IPS-NIHi7 (cell line): ENCODE data around the gene VPS54.

ENCODE experiments used
- DNase-seq: peaks from one replicate; pipeline ENCODE4 v3.0.0; 2012; ENCODE audit warnings: mixed read lengths; ENCODE audit errors: extremely low spot score

The VPS54 gene, protein sequence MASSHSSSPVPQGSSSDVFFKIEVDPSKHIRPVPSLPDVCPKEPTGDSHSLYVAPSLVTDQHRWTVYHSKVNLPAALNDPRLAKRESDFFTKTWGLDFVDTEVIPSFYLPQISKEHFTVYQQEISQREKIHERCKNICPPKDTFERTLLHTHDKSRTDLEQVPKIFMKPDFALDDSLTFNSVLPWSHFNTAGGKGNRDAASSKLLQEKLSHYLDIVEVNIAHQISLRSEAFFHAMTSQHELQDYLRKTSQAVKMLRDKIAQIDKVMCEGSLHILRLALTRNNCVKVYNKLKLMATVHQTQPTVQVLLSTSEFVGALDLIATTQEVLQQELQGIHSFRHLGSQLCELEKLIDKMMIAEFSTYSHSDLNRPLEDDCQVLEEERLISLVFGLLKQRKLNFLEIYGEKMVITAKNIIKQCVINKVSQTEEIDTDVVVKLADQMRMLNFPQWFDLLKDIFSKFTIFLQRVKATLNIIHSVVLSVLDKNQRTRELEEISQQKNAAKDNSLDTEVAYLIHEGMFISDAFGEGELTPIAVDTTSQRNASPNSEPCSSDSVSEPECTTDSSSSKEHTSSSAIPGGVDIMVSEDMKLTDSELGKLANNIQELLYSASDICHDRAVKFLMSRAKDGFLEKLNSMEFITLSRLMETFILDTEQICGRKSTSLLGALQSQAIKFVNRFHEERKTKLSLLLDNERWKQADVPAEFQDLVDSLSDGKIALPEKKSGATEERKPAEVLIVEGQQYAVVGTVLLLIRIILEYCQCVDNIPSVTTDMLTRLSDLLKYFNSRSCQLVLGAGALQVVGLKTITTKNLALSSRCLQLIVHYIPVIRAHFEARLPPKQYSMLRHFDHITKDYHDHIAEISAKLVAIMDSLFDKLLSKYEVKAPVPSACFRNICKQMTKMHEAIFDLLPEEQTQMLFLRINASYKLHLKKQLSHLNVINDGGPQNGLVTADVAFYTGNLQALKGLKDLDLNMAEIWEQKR

DNA sequence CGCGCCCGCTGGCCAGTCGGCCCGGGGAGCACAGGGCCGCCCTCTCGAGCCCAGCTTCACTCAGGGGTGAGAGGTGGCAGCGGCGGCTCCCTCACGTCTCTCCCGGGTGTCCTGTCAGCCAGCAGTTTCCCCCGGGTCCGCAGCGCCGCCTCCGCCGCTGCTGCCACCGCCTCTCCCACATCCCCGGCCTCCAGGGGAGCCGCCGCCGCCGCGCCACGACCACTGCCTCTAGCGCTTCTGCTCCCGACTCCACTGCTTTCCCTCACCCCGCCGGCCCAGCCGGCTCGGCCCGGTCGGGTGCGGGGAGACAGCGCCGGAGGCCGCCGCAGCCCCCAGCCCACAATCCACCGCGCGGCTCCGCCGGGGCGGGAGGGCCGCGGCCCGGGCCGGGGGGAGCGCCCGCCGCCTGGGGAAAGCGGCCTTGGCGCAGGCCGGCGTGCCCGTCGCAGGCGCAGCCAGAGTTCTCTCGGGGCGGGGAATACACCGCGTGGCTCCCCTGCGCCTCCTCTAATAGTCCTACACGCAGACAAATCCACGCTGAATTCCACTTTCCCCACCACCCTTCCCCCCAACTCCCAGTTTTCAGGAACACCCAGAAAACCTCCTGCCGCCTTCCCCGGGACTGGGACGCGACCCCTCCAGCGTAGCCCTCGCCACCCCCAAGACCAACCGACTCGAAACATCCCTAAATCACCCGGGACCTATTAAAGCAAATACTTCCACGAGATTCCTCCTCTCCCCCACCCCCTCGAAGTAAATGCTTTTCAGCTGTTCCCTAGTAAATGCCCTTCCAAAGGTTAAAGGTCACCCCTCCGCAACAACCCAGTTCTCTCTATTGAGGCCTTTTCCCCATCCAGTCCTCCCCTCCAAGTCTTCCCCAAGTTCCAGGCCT is at the start of gene VPS54:
Gene VPS54, minus strand, starts transcription at position 346 of the 892 bp plus-strand sequence. CDS start 35,429 bp downstream, outside the sequence.
- peak; percentile 81 for DNase-seq

DNA sequence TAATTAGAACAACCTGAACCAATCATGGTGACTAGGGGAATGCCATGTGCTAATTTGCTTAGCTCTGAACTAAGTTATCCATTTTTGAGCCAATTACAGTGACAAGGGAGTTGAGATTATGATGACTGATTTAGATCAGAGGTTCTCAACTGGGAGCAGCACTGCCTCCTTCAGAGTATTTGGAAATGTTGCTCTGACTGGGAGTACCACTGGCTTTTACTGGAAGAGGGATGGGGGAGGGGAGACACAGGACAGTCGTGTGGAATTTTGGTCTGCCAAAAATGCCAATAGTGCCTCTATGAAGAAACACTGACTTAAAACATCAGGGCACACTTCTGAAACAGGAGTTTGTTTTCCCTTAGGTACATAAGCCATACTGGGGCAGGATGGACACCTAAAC is 48.1 kb upstream of the VPS54 start:
- DNase-seq, result no peak

DNA sequence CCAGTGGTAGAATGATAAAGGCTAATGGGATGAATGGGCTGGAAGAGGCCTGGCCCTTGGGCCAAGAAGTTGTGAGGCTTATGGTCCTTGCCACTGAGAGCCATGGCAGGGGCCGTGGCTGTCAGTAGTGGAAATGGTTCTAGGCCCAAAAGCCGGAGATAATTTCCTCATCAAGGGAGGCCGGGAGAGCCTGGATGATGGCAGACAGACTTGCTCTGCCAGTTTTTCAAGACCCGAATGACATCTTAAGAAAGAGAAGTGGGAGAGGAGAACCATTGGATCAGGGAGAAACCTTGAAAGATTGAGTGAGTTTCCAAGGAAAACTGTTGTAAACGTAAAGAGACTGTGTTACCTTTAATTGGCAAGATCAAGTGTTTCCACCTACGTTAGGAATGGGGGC is 46.3 kb upstream of the VPS54 start:
- no peak for DNase-seq

DNA sequence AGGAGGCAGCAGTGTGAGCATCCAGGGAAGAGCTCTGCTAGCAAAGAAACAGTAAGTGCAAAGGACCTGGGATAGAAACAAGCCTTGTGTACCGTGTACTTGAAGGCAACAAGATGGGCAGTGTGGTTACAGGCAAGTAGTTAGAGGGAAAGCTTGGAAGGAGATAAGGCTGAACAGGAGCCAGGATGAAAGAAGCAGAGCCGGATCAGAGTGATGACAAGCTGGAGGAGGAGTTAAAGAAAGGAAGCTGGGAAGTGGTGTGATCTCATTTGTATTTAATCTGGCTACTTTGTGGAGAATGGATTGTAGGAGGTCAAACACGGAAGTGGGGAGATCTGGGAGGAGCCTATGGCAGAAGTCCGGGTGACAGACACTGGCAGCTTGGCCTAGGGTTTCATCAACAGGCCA is 44.7 kb upstream of the VPS54 start:
- peak; percentile 22 for DNase-seq

DNA sequence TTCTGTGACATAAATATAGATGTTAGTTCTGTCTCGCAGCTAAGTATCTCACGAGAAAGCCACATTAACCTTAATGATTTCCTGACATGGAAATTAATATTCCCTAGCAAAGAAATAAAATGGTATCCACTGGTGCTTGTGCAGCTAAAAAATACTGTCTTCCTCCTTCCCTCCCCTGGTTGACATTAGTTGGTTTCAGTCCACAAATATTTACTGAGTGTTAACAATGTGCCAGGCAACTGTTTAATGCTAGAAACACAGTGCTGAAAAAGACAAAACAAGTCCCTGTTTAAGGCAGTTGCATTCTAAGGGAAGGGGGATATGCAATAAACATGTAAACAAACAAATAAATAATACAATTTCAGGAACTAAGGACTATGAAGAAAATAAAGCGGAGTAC is 44.2 kb upstream of the VPS54 start:
- DNase-seq, result no peak

DNA sequence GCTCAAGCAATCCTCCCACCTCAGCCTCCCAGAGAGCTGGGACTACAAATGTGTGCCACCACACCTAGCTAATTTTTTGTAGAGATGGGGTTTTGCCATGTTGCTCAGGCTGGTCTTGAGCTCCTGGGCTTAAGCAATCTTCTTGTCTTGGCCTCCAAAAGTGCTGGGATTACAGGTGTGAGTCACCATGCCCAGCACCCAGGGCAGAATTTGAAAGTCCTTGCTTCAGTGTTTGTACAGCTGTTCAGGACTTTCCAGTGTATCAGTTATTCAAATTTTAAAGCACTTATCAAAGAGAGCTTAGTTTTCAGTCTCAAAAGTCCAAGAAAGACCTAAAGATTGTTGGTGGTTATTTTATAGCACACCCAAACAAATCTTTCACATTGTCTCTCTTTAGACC is 43.6 kb upstream of the VPS54 start:
- no peak for DNase-seq

DNA sequence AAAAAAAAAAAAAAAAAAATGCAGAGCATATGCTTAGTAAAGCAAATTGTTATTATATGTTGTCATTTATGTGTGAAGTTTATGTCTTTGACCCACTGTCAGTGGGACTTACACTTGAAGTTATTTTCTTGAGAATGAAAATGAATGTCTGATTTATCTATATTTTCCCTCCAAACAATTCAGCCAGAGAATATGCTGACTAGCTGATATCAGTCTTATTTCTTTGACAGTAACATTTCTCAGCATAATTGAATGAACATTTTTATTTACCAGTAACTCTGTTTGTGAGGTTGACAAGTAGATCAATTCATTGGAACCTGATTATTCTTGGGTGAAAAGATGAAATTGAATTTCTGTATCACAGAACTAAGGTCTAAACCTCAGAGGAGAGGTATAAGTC is 40.0 kb upstream of the VPS54 start:
- DNase-seq, result no peak

DNA sequence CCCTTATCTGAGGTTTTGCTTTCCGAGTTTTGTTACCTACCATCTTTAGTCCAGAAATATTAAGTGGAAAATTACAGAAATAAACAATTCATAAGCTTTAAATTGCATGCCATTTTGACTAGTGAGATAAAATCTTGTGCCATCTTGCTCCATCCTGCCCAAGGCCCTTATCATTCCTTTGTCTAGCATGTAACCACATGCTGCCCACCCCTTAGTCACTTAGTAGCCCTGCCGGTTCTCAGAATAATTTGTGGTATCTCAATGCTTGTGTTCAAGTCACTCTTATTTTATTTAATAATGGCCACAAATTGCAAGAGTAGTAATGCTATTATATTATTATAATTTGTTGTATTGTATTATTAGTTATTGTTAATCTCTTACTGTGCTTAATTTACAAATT is 36.8 kb upstream of the VPS54 start:
- DNase-seq, result no peak

DNA sequence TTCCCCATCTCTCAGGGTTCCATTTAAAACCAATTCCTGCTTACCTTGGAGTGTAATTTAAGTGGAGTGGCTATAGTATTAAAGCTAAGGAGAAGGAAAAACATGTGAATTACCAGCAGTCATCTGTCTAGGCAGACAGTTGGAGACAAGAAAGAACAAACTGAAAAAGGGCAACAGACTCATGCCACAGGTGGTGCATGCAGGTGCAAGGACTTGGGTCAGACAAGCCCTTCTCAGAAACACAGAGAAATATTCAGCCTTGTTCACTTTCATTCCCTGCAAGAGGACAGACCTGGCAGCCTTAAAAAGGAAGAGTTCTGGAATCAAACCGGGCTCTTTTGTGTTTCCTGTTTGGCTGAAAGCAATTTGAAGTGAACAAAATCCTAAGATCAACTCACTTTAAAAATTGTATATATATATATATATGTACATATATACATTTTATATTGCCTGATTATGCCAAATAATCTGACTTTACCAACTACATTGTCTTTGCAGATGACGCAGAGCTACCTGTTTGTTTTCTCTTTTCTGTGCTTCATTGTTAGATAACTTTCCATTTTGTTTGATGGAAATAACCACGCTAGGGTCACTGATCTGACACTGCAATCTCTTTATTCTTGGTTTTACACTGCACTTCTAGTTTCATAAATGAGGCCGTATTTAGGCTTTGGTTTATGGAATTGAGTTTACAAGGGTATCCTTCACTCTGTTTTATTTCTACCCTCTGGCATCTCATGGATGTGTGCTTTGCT is 35.1 kb upstream of the VPS54 start:
- DNase-seq, result no peak

DNA sequence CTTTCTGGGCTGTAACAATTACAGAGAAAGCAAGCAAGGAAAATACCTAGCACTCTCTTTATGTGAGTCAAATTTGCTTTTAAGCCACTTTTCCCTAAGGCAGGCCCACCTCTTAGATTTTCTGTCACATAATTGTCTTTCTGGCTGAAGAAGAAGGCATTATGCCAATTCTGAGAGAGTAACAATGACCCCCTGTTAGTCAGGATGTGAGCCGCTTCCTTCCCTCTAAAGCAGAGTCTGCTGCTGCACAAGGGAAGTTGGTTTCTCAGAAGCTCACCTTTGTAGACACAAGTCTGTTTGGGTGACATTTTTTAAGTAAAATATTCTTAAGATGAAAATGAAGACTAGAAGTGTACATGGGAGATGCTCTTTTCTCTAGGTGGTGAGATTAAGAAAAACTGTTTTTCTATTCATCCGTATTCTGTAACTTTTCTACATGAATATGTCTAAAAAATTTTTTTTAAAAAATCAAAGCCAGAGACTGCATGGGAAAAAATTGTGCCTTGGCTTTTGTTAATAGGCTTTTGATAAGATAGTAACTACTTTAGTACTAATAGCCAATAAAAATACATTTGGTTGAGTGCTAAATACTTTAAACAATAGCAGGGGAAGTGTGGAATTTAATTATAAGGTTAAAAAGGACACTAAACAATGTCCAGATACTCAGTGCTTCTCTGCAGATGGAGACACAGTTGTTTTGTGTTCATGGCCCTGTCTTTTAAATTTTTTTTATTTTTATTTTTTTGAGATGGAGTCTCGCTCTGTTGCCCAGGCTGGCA is 33.4 kb upstream of the VPS54 start:
- peak; percentile 16 for DNase-seq

DNA sequence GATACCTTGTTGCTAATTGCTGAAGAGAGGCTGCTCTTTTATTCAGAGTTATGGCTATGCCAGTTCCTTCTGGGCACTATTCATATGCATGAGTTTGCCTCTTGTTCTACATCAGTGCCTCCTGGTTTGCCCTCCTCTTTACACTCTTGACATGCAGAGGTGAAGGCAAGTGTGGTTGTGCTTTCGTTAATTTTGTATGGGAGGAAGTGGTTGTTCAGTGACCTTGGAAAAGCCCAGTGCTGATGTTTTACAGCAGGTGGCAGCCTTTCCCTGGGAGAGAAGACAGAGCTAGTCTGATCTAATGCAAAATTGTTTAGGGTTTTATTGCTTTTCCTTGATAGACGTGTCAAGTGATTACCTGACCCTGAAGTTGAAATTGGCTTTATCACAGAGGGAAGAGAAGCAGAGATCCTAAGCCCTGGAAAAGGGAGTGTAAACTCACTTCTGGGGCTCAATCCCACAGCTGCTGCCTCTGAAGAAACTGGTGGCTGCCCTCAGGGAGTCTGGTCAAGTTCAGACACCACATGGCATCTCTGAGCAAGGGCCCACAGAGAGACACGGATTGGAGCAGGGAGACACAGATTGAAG is 30.5 kb upstream of the VPS54 start:
- DNase-seq, result peak; percentile 78

DNA sequence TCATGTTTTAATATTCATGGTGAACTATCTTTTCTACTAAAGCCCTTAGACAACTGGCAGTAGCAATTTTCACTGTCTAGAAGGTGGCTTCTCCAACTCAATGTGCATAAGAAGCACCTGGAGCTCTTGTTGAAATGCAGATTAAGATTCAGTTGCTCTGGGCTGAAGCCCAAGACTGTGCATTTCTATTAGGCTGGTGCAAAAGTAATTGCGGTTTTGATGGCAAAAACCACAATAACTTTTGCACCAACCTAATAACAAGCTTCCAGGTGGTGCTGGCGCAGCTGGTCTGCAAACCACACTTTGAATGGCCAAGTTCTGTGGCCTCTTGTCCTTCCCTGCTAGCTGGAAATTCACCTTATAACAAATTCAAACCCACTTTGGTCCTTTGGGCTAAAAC is 26.7 kb upstream of the VPS54 start:
- DNase-seq, result no peak

DNA sequence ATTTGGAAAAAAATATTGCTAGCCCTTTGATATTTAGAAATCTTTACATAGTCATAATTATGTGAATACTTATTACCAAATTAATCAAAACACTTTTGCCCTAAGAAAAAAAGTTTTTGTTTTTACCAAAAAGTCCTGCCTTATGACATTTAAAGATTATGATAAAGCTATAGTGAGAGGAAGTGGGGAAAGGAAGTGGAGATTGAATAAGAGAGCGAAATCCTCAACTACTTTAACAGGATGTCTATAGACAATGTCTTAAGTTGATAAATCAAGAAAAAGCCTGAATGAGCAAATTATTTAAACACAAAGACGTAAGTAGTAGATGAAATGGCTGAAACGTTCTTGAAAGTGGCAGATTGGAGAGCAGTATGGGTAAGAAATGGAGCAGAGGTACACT is 20.9 kb upstream of the VPS54 start:
- no peak for DNase-seq

DNA sequence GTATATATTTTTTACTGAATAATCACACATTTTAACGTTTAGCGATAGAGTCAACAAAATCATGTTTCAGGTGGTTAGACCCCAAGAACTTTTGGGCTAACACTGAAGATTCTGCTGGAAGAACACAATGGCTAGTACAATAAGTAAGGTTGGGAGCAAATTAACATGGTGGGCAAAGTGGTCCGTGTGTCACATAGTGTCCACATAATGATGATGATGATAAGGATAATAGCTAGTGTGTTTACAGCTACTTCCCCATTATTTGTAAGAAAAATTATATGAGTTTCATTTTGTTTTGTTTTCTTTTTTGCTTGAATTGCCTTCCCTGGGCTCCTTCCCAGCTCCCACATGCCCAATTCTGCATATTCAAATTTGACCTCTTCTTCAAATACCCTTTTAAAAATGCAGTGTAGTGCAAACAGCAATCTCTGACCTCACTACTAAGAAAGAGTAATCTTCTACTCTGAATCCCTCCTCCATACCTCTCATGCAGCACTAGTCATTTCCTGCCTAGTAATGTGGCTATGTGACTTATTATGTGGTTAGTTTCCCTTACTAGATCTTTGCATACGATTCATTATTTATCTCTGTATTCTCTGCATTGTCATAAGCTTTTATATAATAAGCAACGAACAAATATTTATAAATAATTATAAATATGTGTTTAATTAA is 16.9 kb upstream of the VPS54 start:
- no peak for DNase-seq

DNA sequence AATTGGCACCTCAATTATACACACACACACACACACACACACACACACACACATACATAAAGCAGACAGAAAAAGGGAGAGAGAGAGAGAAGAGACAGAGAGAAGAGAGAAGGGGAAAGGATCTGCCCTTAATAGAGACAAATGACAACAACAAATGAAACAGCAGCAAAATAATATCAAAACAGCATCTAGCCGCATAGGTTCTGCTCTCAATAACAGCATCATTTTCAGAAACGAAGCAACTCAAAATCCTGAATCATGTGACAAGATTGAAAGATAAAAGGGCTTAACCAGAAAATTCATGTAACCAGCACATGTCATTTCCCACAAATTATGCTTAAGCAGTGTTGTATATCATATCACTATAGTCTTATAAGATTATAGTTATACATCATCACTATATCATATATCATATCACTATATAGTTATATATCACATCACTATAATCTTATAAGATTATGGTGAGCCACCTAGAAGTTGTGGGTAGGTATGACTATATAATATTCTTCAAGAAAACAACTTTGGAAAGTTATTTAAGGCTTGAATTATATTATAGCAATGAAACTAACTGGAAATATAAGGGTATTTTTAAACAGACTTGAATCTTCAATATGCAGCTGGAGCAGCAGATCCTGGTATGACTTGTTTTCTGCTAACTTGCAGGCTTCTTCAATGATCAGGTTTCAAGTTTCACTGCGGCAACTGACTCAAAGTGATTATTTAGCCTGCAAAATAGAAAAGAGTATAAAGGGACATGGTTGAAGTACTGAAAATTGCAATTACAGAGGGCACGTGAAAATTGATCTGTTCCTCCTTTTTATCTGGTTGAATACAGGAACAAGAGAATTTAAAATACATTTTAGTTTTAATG is 16.1 kb upstream of the VPS54 start:
- no peak for DNase-seq

DNA sequence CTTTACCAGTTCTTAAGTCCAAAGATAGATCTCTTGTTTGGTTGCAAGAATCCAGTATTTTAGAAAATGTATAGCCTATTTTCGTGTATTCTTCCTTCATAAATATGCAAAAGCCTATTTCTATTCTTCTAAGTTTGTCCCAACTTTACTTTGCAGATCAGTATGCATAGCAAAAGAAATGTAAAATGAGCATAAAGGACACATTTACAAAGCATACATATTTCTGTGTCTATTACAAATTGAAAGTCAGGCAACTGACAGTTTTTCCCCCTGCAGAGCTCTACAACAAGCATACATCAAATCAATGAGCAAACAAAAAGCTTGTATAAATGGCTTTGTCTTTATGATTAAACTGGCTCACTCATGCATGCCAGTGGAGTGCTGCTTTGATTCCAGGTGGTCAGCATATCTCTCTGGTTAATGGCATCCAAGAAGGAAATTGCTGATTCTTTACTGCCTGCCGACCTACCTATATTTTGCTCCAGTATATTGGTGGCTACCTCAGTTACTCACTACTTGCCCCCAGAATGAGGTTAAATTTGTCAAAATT is 10.0 kb upstream of the VPS54 start:
- DNase-seq, result no peak

DNA sequence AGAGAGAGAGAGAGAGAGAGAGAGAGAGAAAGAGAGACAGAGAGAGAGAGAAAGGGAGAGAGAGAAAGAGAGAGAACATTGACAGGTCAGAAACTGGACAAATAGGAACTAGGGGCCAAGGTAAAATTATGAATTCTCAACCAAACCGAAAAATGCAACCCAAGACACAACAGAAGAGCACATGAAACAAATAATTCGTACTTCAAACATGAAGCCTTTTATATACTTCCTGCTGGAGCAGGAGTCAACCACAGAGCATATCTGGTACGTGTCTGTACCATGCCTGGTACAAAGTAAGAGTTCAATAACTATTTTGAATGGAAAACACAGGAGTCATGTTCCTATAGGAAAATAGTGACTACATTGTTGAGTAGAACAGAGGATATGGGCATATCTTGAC is 6.5 kb upstream of the VPS54 start:
- no peak for DNase-seq
